SK-N-SH treated with all-trans-retinoic acid at 6 μM for 48 hours (cell line): ENCODE results near the gene ZNF575.

Source experiments
- CSDC2 ChIP-seq: fragments of 250-450 bp; sonication (Bioruptor Pico); IDR thresholded peaks from 2 replicates; pipeline ENCODE4 v1.5.0; 2020; ENCODE audit warnings: mild to moderate bottlenecking, moderate library complexity
- TSHZ2 ChIP-seq: fragments of 250-450 bp; sonication (Bioruptor Pico); IDR thresholded peaks from 2 replicates; pipeline ENCODE4 v1.5.0; 2020; ENCODE audit warnings: mild to moderate bottlenecking, moderate library complexity
- ZC3H10 ChIP-seq: fragments of 250-450 bp; sonication (Bioruptor Pico); IDR thresholded peaks from 2 replicates; pipeline ENCODE4 v1.5.1; 2021; ENCODE audit warnings: mild to moderate bottlenecking, moderate library complexity
- ZFP30 ChIP-seq: fragments of 450-650 bp; formaldehyde crosslinking; IDR thresholded peaks from 2 replicates; pipeline ENCODE4 v1.5.0; 2022; ENCODE audit warnings: mild to moderate bottlenecking, moderate library complexity
- ZNF70 ChIP-seq: fragments of 450-650 bp; formaldehyde crosslinking; IDR thresholded peaks from 2 replicates; pipeline ENCODE4 v1.5.0; 2020; ENCODE audit warnings: mild to moderate bottlenecking, moderate library complexity
- TF ChIP-seq, protein P1 (sequence below): fragments of 250-450 bp; sonication (Bioruptor Pico); IDR thresholded peaks from 2 replicates; pipeline ENCODE4 v1.8.0; 2020; ENCODE audit warnings: mild to moderate bottlenecking, moderate library complexity, borderline replicate concordance
- TF ChIP-seq, protein P2 (sequence below): fragments of 250-450 bp; sonication (Bioruptor Pico); IDR thresholded peaks from 2 replicates; pipeline ENCODE4 v1.5.1; 2020; ENCODE audit warnings: low read depth, mild to moderate bottlenecking, moderate library complexity

GRCh38 chr19:43546581-43546980 lies 13.6 kb downstream of the ZNF575 start:
- no peak for TF ChIP-seq CSDC2 (CRISPR knock-in tag)
- TF ChIP-seq ZC3H10, result no peak
- TF ChIP-seq, protein P1, sequence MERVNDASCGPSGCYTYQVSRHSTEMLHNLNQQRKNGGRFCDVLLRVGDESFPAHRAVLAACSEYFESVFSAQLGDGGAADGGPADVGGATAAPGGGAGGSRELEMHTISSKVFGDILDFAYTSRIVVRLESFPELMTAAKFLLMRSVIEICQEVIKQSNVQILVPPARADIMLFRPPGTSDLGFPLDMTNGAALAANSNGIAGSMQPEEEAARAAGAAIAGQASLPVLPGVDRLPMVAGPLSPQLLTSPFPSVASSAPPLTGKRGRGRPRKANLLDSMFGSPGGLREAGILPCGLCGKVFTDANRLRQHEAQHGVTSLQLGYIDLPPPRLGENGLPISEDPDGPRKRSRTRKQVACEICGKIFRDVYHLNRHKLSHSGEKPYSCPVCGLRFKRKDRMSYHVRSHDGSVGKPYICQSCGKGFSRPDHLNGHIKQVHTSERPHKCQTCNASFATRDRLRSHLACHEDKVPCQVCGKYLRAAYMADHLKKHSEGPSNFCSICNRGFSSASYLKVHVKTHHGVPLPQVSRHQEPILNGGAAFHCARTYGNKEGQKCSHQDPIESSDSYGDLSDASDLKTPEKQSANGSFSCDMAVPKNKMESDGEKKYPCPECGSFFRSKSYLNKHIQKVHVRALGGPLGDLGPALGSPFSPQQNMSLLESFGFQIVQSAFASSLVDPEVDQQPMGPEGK (CRISPR knock-in tag), result no peak
- no peak for TF ChIP-seq ZNF70 (CRISPR knock-in tag)
- no peak for TF ChIP-seq TSHZ2 (CRISPR knock-in tag)
- TF ChIP-seq ZFP30 (CRISPR knock-in tag), result no peak
- TF ChIP-seq, protein P2, sequence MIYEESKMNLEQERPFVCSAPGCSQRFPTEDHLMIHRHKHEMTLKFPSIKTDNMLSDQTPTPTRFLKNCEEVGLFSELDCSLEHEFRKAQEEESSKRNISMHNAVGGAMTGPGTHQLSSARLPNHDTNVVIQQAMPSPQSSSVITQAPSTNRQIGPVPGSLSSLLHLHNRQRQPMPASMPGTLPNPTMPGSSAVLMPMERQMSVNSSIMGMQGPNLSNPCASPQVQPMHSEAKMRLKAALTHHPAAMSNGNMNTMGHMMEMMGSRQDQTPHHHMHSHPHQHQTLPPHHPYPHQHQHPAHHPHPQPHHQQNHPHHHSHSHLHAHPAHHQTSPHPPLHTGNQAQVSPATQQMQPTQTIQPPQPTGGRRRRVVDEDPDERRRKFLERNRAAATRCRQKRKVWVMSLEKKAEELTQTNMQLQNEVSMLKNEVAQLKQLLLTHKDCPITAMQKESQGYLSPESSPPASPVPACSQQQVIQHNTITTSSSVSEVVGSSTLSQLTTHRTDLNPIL (CRISPR knock-in tag), result no peak
